Gastrocnemius medialis (tissue), 4 donors: Measurements from ENCODE around the gene UFC1.

Source experiments
- CTCF ChIP-seq, 5 experiments: fragments of 450-650 bp in 3 of 5; fragments of 200-600 bp in 2 of 5; sonication (generic) in 2 of 5; IDR thresholded peaks in 4 of 5; conservative IDR thresholded peaks in 1 of 5; 1 replicate in 4 of 5; 2 replicates in 1 of 5; pipeline ENCODE4 v1.5.1; 2016 to 2019; ENCODE audit warnings: antibody characterized with exemption in 5 of 5, mild to moderate bottlenecking in 3 of 5, moderate library complexity in 3 of 5
- POLR2A ChIP-seq, 2 donors: fragments of 450-650 bp; IDR thresholded peaks; one replicate each; pipeline ENCODE4 v1.6.1; 2017; ENCODE audit warnings: antibody characterized with exemption in 2 of 2, mild to moderate bottlenecking in 2 of 2, moderate library complexity in 2 of 2

GRCh38 chr1:161171191-161171590 is 17.4 kb downstream of the UFC1 start:
- no peak for TF ChIP-seq CTCF (IDR thresholded peaks at IDR 0.05 in 4 of 5, conservative IDR thresholded peaks at IDR 0.05 in 1 of 5)
- no peak for TF ChIP-seq POLR2A (IDR thresholded peaks at IDR 0.05)
